ENCODE results near the gene SLC27A5. TPM values are rescaled to one million over a fixed set of nuclear protein-coding genes. Genes with fewer than 3 reads are reported as not detected.
A peak's percentile ranks its signal among the peaks of the same experiment; 100 is the strongest.

Gene SLC27A5
- polyA plus RNA-seq, 1 of the 3 experiments (the other 2 are of a cell fraction): 57.3 TPM

DNA sequence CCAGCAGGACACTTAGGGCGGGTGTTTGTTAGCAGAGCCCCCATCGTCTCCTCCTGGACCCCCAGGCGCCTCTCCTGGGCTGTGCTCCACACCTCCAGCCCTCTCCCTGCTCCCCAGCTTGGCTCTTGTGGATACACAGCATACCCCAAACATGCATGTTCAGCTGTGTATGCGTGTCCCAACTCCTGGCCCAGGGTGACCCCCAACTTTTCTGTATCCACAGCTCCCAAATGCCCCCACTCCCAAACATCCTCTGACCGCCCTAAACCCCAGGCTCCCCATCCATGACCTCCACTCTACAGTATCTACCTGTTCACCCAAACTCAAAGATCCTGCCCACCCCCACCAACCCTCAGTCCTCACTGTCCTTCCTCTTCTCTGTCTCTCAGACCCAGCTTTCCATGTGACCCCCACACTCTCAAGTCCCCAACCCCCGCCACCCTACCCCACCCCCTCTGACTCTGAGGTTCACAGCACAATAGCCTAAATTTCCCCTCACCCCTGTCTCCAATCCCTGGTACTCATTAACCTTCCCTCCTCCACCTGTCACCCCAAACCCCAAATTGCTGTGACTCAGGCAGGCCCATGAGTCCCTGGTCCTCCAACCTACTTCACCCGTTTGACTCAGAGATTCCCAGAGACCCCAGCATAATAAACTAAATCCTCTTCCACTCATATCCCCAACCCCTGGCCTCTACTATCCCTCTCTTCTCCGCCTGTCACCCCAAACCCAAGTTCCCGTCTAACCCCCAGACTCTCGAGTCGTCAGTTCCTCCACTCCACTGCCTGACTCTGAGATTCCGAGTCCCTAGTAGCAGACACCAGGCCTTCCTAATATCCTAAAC lies 45.7 kb upstream of the SLC27A5 start:
- no peaks in the 10 kb centered on the region for H3K27me3 ChIP-seq (ENCODE audit: insufficient read depth)
- H4K20me1 ChIP-seq (ENCODE audit: insufficient read depth): peaks cover 9% of the 10 kb centered on the region; the same call in 1 of the 2 replicates
- H3K9me2 ChIP-seq: no peaks in the 10 kb centered on the region
- peaks cover 48% of the 10 kb centered on the region for H3F3A ChIP-seq (replicated peaks; ENCODE audit: insufficient read depth)
- H3K9ac ChIP-seq: peak overlapping the region; percentile 95
- ChIA-PET POLR2A (interaction anchor here (2.2 to 5.7 kb wide), 3 partner anchors 13 to 38 kb away, joined by 15 to 35 read pairs (median 23); partner anchors contain the start of genes MZF1, TRIM28 and ZBTB45), CTCF (interaction anchor here (1.1 to 2.6 kb wide), 3 partner anchors 38 to 43 kb away, joined by 3 to 23 read pairs (median 3); partner anchors contain the start of gene ZBTB45)
- peaks cover 24 to 63% of the 10 kb centered on the region in 2 experiments; a peak in 3 of 4 replicates for H3K4me1 ChIP-seq (ENCODE audit: control insufficient read depth in 1 of 2, insufficient read depth in 2 of 2, low read depth in 1 of 2, low read length in 1 of 2)
- H3K27ac ChIP-seq (ENCODE audit: low read depth in 2 of 2, low read length in 1 of 2): peak overlapping the region; percentile 99 to 100
- TF ChIP-seq, protein P1, sequence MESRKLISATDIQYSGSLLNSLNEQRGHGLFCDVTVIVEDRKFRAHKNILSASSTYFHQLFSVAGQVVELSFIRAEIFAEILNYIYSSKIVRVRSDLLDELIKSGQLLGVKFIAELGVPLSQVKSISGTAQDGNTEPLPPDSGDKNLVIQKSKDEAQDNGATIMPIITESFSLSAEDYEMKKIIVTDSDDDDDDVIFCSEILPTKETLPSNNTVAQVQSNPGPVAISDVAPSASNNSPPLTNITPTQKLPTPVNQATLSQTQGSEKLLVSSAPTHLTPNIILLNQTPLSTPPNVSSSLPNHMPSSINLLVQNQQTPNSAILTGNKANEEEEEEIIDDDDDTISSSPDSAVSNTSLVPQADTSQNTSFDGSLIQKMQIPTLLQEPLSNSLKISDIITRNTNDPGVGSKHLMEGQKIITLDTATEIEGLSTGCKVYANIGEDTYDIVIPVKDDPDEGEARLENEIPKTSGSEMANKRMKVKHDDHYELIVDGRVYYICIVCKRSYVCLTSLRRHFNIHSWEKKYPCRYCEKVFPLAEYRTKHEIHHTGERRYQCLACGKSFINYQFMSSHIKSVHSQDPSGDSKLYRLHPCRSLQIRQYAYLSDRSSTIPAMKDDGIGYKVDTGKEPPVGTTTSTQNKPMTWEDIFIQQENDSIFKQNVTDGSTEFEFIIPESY (IDR thresholded peaks at IDR 0.05; ENCODE audit: borderline replicate concordance, low read depth): no peak
- TF ChIP-seq, protein P2, sequence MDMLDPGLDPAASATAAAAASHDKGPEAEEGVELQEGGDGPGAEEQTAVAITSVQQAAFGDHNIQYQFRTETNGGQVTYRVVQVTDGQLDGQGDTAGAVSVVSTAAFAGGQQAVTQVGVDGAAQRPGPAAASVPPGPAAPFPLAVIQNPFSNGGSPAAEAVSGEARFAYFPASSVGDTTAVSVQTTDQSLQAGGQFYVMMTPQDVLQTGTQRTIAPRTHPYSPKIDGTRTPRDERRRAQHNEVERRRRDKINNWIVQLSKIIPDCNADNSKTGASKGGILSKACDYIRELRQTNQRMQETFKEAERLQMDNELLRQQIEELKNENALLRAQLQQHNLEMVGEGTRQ (IDR thresholded peaks at IDR 0.05; ENCODE audit: borderline replicate concordance, low read depth, low read length): no peak
- TF ChIP-seq ELF1 (IDR thresholded peaks at IDR 0.05) (no peak), POLR2AphosphoS5 (IDR thresholded peaks at IDR 0.05; ENCODE audit: low read depth, low read length) (no peak)
- TF ChIP-seq, protein P3, sequence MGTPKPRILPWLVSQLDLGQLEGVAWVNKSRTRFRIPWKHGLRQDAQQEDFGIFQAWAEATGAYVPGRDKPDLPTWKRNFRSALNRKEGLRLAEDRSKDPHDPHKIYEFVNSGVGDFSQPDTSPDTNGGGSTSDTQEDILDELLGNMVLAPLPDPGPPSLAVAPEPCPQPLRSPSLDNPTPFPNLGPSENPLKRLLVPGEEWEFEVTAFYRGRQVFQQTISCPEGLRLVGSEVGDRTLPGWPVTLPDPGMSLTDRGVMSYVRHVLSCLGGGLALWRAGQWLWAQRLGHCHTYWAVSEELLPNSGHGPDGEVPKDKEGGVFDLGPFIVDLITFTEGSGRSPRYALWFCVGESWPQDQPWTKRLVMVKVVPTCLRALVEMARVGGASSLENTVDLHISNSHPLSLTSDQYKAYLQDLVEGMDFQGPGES (IDR thresholded peaks at IDR 0.05; ENCODE audit: low read depth, low read length): no peak
- no peaks in the 10 kb centered on the region for H3K9me3 ChIP-seq
- WGBS (ENCODE audit: low lambda C conversion rate): 20% methylated on average over 11 of the region's 12 CpGs
- H3K36me3 ChIP-seq (replicated peaks in 1 of 2; ENCODE audit: control insufficient read depth in 1 of 2, insufficient read depth in 2 of 2, low read length in 1 of 2): peaks cover 19 to 21% of the 10 kb centered on the region in 2 experiments
- H3K79me2 ChIP-seq (ENCODE audit: insufficient read depth): peaks cover 50% of the 10 kb centered on the region
- DNase-seq: no peak
- H3K4me3 ChIP-seq (ENCODE audit: low read depth in 2 of 2, low read length in 1 of 2): peak overlapping the region; percentile 87 to 91
- no peak overlapping the region for H2AFZ ChIP-seq (ENCODE audit: low read depth)
- H3K4me2 ChIP-seq: peak overlapping the region; percentile 96

DNA sequence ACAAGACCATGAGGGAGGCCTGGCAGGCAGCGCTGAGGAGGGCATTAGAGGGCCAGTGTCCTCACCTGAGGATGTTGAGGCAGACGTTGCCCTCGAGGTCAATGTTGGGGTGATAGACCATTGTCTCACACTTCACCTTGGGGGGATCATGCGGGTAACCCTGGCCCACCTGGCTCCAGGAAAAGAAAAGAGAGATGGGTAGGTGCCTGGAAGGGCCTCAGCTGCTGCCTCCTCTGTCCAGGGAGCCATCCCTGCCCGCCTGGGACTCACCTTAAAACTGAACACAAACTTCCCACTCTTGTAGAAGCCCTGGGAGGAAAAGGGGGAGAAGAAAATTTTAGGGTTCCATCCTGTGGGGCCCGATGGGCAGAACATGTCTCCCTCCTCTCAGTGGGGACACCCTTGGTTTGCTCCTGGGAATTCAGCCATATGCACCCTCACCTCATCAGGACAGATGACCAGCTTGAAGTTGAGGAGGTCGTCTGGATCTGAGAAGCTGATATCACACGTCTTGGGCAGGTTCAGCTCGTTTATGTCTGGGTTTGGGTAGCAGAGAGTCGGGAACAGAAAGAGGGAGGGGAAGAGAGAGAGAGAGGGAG lies 44.9 kb upstream of the SLC27A5 start:
- H4K20me1 ChIP-seq (ENCODE audit: insufficient read depth): peaks cover 9% of the 10 kb centered on the region; the same call in 1 of the 2 replicates
- H3K9me2 ChIP-seq: no peaks in the 10 kb centered on the region
- ChIA-PET CTCF (interaction anchor here (1.1 to 2.6 kb wide), 3 partner anchors 38 to 43 kb away, joined by 3 to 23 read pairs (median 3); partner anchors contain the start of gene ZBTB45), POLR2A (no interaction called here)
- DNase-seq: no peak
- H3K79me2 ChIP-seq (ENCODE audit: insufficient read depth): peaks cover 49% of the 10 kb centered on the region
- no peak overlapping the region for H2AFZ ChIP-seq (ENCODE audit: low read depth)
- H3K9me3 ChIP-seq: no peaks in the 10 kb centered on the region
- H3K4me1 ChIP-seq (ENCODE audit: control insufficient read depth in 1 of 2, insufficient read depth in 2 of 2, low read depth in 1 of 2, low read length in 1 of 2): peaks cover 24 to 58% of the 10 kb centered on the region in 2 experiments; a peak in 3 of 4 replicates
- TF ChIP-seq RFX5 (IDR thresholded peaks at IDR 0.05; ENCODE audit: low read length) (no peak), CHD2 (IDR thresholded peaks at IDR 0.05; ENCODE audit: low read length, partially characterized antibody) (no peak), FOSL2 (IDR thresholded peaks at IDR 0.05; ENCODE audit: borderline replicate concordance, low read depth) (no peak), JUND (IDR thresholded peaks at IDR 0.05) (no peak), POLR2AphosphoS5 (IDR thresholded peaks at IDR 0.05; ENCODE audit: low read depth, low read length) (no peak), MEF2A (IDR thresholded peaks at IDR 0.05; ENCODE audit: borderline replicate concordance, low read depth) (no peak), EZH2phosphoT487 (IDR thresholded peaks at IDR 0.05; ENCODE audit: borderline replicate concordance, low read depth) (no peak)
- TF ChIP-seq, protein P4, sequence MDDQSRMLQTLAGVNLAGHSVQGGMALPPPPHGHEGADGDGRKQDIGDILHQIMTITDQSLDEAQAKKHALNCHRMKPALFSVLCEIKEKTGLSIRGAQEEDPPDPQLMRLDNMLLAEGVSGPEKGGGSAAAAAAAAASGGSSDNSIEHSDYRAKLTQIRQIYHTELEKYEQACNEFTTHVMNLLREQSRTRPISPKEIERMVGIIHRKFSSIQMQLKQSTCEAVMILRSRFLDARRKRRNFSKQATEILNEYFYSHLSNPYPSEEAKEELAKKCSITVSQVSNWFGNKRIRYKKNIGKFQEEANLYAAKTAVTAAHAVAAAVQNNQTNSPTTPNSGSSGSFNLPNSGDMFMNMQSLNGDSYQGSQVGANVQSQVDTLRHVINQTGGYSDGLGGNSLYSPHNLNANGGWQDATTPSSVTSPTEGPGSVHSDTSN (IDR thresholded peaks at IDR 0.05): no peak
- TF ChIP-seq, protein P2 (IDR thresholded peaks at IDR 0.05; ENCODE audit: borderline replicate concordance, low read depth, low read length): no peak
- TF ChIP-seq, protein P5, sequence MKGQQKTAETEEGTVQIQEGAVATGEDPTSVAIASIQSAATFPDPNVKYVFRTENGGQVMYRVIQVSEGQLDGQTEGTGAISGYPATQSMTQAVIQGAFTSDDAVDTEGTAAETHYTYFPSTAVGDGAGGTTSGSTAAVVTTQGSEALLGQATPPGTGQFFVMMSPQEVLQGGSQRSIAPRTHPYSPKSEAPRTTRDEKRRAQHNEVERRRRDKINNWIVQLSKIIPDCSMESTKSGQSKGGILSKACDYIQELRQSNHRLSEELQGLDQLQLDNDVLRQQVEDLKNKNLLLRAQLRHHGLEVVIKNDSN (IDR thresholded peaks at IDR 0.05; ENCODE audit: borderline replicate concordance, low read depth): no peak
- peaks cover 25 to 28% of the 10 kb centered on the region in 2 experiments for H3K36me3 ChIP-seq (replicated peaks in 1 of 2; ENCODE audit: control insufficient read depth in 1 of 2, insufficient read depth in 2 of 2, low read length in 1 of 2)
- peak overlapping the region; percentile 95 for H3K9ac ChIP-seq
- H3F3A ChIP-seq (replicated peaks; ENCODE audit: insufficient read depth): peaks cover 54% of the 10 kb centered on the region
- 59% methylated on average over 9 of the region's 10 CpGs for WGBS (ENCODE audit: low lambda C conversion rate)
- peak overlapping the region; percentile 87 to 91 for H3K4me3 ChIP-seq (ENCODE audit: low read depth in 2 of 2, low read length in 1 of 2)
- peak overlapping the region; percentile 18 to 33; a peak in 2 of 4 replicates for H3K27ac ChIP-seq (ENCODE audit: low read depth in 2 of 2, low read length in 1 of 2)
- H3K4me2 ChIP-seq: peak overlapping the region; percentile 96
- no peaks in the 10 kb centered on the region for H3K27me3 ChIP-seq (ENCODE audit: insufficient read depth)

Data from SK-N-SH (cell line).